Measurements from ENCODE around the gene LLGL1. TPM values are rescaled to one million over a fixed set of nuclear protein-coding genes. Genes with fewer than 3 reads are reported as not detected.

LLGL1 gene
- total and polyA plus RNA-seq, 10 of the 15 experiments (the other 5 are each of a cell fraction or from before 2014, with no cell fraction given) = 0.02 to 9.2 (median 2.5) TPM

- TF ChIP-seq ELK1 (IDR thresholded peaks at IDR 0.05; ENCODE audit: low read depth, low read length) = no peak
- TF ChIP-seq CTCF (IDR thresholded peaks at IDR 0.05 in 2 of 3, conservative IDR thresholded peaks at IDR 0.05 in 1 of 3; ENCODE audit: control insufficient read depth in 2 of 3, extremely low read depth in 1 of 3, insufficient read depth in 1 of 3, low read depth in 3 of 3, low read length in 3 of 3) = no peak
- no peak for TF ChIP-seq TCF7 (IDR thresholded peaks at IDR 0.05; ENCODE audit: borderline replicate concordance)
These were observed 28.7 kb downstream of the LLGL1 start (continued) for GRCh38 chr17:18253947-18254821.

- no peak overlapping the region for H3K9ac ChIP-seq (ENCODE audit: control insufficient read depth, insufficient read depth, low read length)
- BruUV-seq (replicated peaks) = no TSS peak
- CTCF ChIA-PET = interaction anchor here (1.5 kb wide), 1 partner anchor 10 kb away, joined by 3 read pairs; no protein-coding TSS in a partner anchor
- RAD21 ChIA-PET (ENCODE audit: unreplicated experiment) = no interaction called here
- in situ Hi-C loops (cut with MboI) = no loop called here
- no peaks in the 10 kb centered on the region for H3K9me3 ChIP-seq (replicated peaks; ENCODE audit: control insufficient read depth, insufficient read depth, low read length)
- H3K79me2 ChIP-seq (ENCODE audit: control insufficient read depth, insufficient read depth, low read length) = peaks cover 14% of the 10 kb centered on the region
- no peak overlapping the region for H3K27ac ChIP-seq (ENCODE audit: control insufficient read depth, insufficient read depth)
- peaks cover 12% of the 10 kb centered on the region for H3K4me1 ChIP-seq (ENCODE audit: control insufficient read depth, insufficient read depth, low read length)
- WGBS (ENCODE audit: insufficient coverage, insufficient replicate concordance, low lambda C conversion rate, missing lambda C conversion rate) = 91% methylated on average over 8 of the region's 8 CpGs
- FAIRE-seq (no peak), DNase-seq (ENCODE audit: low read depth, low spot score) (no peak), ATAC-seq (no peak)
- POLR2A ChIA-PET = no interaction called here
- no peak overlapping the region for H3K4me3 ChIP-seq
- no peak overlapping the region for H2AFZ ChIP-seq (ENCODE audit: control insufficient read depth, low read depth, low read length)
- H3K36me3 ChIP-seq (ENCODE audit: control insufficient read depth in 2 of 2, insufficient read depth in 2 of 2, low read length in 1 of 2) = peaks cover 11 to 23% of the 10 kb centered on the region in 2 experiments
- no peaks in the 10 kb centered on the region for H3K27me3 ChIP-seq (replicated peaks in 1 of 2; ENCODE audit: control insufficient read depth in 2 of 2, insufficient read depth in 2 of 2, low read length in 1 of 2)
- SMC1A ChIA-PET (ENCODE audit: uncharacterized antibody, unreplicated experiment) = no interaction called here
- no peaks in the 10 kb centered on the region for H4K20me1 ChIP-seq (ENCODE audit: control insufficient read depth, insufficient read depth)
- intact Hi-C loops (cut with micrococcal nuclease; ENCODE audit: unreplicated experiment) = no loop called here
- no peak overlapping the region for H3K4me2 ChIP-seq (ENCODE audit: control insufficient read depth, insufficient read depth)
- no peak for TF ChIP-seq BACH1 (IDR thresholded peaks at IDR 0.05; ENCODE audit: borderline replicate concordance)
- no peak for TF ChIP-seq ZNF274 (IDR thresholded peaks at IDR 0.05; ENCODE audit: insufficient read depth, insufficient read length)
- no peak for TF ChIP-seq ZNF384 (IDR thresholded peaks at IDR 0.05; ENCODE audit: borderline replicate concordance, low read depth, low read length)
- TF ChIP-seq MLLT1 (IDR thresholded peaks at IDR 0.05) = no peak
- no peak for TF ChIP-seq MEF2B (IDR thresholded peaks at IDR 0.05; ENCODE audit: partially characterized antibody, poor library complexity, severe bottlenecking)
- no peak for TF ChIP-seq ATF2 (IDR thresholded peaks at IDR 0.05; ENCODE audit: low read length)
- no peak for TF ChIP-seq SIX5 (IDR thresholded peaks at IDR 0.05; ENCODE audit: low read depth, low read length, severe bottlenecking)
These were observed 29.6 kb downstream of the LLGL1 start for GRCh38 chr17:18254888-18255649.

Measured in GM12878 (cell line).